T-helper 1 cell treated with Interleukin-12 subunit alpha and Interleukin-12 subunit beta and Interleukin-4 antibody, amounts not matched to agents 30 ng/mL and 1 ng/mL, for 36 hours (primary cell): Measurements from ENCODE around the gene LMBR1. TPM values are rescaled to one million over a fixed set of nuclear protein-coding genes. Genes with fewer than 3 reads are reported as not detected.
"Not testable (repeated sequence)": the region's sequence is repeated elsewhere in the genome, so short reads cannot be mapped to it uniquely, and the experiment has no call there.

ENCODE experiments used
- intact Hi-C: fragments of 100-400 bp; cut with micrococcal nuclease; formaldehyde crosslinking; loops from one replicate; pipeline ENCODE4 v1.15.1; 2024
- total RNA-seq: library from RNA; stranded (reverse); gene quantifications from 2 replicates; pipeline ENCODE4 v1.2.3, GENCODE V29; 2022

LMBR1 gene
- total RNA-seq, 1 donor from 2014 or later, result 54.3 TPM

DNA sequence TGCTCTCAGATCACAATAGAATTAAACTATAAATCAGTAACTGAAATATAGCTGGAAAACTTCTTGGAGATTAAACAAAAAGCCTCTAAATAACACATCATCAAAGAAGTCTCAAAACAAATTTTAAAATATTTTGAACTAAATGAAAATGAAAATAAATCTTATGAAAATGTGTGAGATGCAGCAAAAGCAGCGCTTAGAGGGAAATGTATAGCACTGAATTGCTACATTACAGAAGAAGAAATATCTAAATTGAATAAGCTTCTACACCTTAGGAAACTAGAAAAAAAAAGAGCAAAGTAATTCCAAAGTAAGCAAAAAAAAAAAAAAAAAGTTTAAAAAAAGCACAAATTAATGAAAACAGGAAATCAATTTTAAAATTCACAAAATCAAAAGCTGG lies 35.2 kb downstream of the LMBR1 start:
- intact Hi-C loops, result no loop called here

DNA sequence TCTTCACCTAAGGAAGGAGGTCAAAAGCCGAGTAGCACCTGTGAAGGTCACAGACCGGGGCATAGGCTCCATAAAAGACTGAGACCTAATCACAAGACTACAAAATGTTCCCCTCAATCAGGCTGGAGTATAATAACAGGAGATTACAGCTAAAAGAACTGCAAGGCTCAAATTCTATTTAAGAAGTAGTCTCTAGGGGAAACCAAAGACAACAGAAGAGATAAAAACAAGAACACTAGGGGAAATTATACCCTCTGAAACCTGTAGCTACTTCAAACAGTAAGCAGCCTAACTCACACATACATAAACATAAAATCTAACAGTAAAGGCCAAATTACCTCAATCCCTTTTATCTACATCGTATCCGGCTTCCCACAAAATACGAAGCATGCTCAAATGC lies 38.3 kb downstream of the LMBR1 start:
- intact Hi-C loops, result no loop called here

DNA sequence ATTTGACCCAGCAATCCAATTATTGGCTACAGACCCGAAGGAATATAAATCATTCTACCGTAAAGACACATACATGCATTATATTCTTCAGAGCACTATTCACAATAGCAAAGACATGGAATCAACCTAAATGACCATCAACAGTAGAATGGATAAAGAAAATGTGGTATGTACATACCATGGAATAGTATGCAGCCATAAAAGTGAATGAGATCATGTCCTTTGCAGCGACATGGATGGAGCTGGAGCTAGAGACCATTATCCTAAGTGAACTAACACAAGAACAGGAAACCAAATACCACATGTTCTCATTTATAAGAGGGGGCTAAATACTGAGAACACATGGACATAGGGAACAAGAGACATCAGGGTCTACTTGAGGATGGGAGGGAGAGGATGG lies 44.0 kb downstream of the LMBR1 start:
- intact Hi-C loops, result no loop called here

DNA sequence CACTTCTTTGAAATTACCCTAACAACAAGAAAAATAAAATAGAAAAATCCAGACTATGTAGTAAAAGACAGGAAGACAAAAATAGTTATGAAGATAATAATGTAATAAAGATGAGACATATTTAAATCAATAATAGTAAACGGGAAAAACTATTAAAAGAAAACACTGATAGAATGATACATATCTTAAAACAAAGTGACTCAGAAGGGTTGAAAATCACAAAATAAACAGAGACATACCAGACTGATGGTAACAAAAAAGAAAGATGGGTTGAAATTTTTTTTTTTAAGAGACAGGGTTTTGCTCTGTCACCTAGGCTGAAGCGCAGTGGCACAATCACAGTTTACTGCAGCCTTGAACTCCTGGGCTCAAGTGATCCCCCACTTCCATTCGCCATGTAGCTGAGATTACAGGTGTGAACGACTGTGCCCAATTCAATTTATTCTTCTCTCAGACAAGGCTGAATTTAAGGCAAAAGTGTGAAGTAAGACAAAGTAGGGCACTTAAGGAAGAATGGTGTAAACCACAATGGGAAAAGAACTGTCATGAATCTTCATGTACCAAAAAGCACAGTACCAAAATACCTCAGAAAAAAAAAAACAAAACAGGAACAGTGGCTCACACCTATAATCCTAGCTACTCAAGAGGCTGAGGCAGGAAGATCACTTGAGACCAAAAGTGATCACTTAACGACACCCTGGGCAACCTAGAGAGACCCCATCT lies 47.4 kb downstream of the LMBR1 start:
- intact Hi-C loops, result no loop called here

DNA sequence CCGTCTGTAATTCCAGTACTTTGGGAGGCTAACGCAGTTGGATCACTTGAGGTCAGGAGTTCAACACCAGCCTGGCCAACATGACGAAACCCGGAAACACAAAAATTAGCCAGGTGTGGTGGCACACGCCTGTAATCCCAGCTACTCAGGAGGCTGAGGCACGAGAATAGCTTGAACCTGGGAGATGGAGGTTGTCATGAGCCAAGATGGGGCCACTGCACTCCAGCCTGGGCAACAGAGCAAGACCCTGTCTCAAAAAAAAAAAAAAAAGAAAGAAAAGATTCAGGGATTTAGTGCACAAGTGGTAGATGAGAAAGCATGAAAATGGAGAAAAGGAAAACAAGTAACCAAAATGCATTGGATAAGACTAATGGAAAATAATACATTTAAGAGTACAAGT lies 49.4 kb downstream of the LMBR1 start:
- intact Hi-C loops, result not testable (repeated sequence)

DNA sequence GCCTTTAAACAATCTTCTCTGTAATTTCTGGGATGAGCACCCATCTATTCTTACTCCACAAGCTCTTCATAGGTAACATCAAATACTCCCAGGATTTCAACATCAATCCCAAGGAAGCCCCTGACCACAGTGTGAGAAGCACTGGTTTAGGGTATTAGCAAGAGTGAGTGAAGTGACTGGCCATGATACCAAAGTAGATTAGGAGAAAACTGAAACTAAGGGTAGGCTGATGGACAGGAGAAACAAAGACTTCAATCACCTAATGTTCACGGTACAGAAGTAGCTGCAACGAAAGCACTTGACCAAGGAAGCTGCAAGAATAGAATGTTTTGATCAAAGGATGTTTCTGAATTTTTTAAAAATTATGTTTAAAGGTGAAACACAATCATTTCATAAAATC lies 49.8 kb downstream of the LMBR1 start:
- intact Hi-C loops, result no loop called here

DNA sequence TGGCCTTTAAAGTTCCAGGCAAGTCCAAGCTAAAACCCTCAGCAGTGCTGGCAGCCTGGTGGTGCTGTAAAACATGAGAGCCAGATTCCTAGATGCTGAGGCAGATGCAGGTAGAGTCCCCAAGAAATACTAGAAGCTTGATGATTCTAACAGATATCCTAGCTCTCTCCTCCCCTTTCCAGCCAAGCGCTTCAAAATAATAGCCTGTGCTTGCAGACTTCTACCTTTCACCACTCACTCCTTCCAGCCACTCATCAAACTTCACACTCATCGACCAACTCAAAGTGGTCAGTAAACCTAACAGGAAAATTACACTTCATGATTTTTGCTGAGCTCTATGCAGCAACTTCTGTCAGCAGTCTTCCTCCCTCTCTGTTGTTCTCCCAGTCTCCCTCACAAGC lies 50.2 kb downstream of the LMBR1 start:
- intact Hi-C loops, result no loop called here

DNA sequence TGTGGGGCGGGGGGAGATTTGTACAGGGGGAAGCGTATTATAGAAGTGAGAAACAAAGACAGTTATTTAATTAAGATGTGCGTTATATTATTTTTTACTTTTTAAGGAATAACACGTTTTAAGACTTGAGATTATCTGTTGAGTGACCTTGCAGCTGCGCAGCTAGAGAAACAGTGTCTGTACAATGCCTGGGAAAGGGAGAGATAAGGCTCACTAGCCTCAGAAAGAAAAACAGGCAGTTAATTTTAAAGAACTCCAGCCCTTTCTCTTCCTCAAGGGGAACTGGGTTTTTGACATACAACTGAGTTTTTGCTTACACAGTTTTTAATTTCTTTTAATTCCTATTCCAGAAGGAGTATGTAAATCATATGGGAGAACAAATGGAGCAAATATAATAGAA lies 50.7 kb downstream of the LMBR1 start:
- intact Hi-C loops, result no loop called here

DNA sequence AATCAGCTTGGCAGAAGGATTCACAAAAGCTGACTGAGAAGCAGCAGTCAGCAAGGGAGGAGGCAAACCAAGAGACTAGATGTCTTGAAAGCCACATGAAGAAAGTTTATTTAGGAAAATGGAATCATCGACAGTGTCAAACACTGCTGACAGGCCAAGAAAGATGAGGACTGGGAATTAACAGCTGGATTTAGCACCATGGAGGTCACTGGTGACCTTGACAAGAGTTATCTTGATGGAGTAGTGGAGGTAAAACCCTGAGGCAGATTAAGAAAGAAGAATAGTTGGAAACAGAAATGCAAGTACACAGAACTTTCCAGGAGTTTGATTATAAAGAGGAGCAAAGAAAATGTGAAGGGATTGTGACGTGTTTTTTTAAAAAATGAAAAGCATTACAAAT lies 51.5 kb downstream of the LMBR1 start:
- intact Hi-C loops, result no loop called here

DNA sequence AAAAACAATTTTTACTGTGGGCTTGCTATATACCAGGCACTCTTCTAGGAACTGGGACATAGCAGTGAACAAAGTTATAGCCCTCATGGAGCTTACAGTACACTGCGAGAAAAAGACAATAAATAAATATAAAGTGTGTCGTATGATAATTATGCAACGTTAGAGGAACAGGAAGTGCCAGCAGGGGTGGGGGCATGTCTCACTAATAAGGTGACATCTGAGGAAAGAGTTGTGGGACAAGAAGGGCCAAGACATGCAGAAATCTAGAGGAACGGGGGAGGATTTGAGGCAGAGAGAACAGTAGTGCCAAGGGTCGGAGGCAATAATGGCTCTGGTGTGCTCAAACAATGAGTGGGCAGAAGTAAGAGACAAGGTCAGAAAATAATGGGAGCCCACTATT lies 52.8 kb downstream of the LMBR1 start:
- intact Hi-C loops, result no loop called here

DNA sequence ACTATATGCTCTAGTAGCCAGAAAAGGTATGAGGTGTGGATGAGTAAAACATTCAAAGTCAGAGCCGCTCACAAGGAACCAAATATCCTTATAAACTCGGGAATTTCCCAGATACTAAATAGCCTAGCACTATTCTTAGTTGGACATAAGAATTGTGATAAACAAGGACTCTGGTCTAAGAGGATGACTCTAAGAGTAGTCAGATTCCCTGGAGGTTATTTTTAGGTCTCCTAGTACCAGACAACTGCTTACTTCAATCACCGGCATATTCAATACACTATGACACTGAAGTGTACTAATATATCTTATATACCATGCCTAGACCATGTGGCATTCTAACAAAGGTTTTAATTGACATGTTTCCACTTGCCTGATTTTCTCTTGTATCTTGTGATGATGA lies 56.5 kb downstream of the LMBR1 start:
- intact Hi-C loops, result no loop called here

DNA sequence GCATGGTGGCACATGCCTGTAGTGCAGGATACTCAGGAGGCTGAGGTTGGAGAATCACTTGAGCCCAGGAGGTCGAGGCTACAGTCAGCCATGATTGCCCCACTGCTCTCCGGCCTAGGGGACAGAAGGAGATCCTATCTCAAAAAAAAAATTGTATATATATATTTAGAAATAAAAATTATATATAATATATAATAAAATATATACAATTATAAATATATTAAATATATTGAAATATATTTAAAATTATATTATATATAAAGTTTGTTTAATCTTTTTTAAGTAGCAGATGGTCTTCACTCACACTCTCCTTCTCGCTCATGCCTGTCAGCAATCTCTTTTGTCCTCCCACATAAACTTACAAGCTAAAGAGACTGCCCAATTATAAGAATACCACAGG lies 58.5 kb downstream of the LMBR1 start:
- intact Hi-C loops, result no loop called here

DNA sequence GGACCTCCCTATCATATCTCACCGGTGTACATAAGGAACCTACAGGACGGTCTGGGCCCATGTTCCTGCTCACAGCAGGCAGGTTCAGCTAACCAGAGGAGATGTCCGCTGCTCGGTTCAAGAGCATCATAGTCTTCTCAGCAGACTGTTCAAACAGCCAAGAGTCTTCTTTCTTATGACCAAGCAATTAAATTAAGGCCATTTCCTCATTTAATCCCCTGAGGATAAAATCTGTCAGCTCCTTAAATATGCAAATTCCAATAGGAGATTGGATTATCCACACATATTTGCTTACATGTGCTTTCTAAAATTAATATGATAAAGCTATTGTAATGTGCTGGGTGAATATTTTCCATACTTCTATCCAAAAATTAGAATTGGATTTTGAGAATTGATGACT lies 59.7 kb downstream of the LMBR1 start:
- intact Hi-C loops, result no loop called here

DNA sequence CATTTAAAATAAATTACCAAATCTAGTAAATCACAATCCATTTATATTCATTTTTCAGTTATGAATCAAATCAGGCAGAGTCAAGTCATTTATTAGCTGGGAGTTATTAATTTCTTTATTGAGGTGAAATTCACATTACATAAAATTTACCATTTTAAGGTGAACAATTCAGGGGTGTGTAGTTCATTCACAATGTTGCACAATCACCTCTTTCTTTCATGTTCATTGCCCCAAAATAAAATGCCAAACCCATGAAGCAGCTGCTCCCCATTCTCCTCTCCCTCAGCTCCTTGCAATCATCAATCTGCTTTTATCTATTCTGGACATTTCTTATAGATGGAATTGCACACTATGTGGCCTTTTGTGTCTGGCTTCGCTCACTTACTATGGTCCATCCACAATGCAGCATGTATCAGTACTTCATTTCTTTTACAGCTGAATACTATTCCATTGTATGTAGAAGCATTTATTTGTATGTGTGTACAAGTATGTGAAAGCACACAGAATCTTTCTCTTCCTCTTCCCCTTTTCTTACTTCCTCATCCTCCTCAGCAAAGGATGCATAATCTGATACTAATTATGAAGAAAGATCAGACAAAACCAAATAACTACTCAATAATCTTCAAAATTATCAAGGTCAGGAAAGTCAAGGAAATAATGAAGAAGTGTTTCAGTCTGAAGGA lies 60.6 kb downstream of the LMBR1 start:
- intact Hi-C loops, result no loop called here

DNA sequence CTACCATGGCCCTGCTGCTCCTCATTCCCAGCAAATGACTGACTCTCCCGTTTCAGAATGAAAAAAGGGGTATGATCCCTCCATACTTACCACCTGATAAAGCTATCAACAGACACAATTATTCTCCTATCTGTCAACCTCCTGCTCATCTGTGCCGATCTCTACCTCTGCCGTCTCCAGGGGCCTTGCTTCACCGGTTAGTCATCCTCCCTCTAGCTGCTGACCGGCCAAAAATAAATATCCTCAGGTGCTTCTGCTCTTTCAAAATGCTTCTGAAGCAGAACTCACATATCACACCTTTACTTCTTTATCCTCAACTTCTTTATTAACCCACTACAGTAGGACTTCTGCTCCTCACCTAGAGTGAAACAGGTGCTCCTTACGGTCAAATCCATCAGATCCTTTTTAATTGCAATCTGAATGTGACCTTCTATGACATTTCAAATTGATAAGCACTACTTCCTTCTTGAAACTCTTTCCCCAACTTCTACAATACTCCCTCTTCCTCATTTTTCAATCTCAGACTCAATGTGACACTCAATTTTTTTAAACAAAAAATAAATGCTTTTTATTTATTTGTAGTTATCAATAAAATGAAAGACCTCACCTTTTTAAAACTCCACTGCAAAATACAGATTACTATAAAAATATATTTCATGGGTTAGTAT lies 63.2 kb downstream of the LMBR1 start:
- intact Hi-C loops, result no loop called here

DNA sequence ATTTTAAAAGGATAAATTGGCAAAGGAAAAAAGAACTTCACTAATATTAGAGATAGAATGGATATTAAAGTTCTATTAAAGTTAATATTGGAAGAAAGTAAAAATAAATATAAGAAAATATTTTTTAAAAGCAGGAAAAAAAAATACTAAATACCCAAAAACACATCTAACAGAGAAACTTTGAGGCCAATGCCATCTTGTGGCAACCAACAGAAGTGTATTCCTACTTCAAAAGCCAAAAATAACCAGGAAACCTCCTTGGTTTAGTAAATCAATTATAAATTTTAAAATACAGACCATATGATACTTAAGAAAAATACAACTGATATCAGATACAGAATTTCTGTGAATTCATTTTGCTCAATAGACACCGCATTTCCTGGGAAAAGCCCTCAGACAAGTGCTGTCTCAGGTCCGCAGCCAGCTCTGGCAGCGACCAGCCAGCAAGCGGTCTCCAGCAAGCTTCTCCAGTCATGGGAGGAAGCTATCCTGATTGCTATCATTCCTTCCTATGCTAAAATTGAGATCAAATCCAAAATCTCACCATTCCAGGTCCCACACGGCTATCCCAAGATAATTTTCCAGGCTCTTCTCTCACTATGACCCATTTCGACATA lies 65.3 kb downstream of the LMBR1 start:
- intact Hi-C loops, result no loop called here

DNA sequence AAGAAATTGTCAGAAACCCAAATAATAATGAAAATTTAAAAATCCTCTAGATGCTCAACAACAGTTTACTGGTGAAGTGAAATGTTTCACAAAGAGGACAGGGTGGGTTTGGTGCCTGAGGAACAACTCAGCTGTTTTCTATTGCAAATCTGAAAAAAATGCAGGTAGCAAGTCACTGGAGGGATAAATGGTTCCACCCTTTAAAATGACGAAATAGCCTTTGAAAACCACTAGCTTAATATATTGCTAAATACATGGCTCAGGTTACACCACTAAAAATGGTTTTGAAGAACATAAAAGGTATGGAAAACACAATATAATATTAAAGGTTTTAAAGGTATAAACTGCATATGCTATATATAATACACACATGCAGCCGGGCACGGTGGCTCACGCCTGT lies 69.5 kb downstream of the LMBR1 start:
- intact Hi-C loops, result no loop called here

DNA sequence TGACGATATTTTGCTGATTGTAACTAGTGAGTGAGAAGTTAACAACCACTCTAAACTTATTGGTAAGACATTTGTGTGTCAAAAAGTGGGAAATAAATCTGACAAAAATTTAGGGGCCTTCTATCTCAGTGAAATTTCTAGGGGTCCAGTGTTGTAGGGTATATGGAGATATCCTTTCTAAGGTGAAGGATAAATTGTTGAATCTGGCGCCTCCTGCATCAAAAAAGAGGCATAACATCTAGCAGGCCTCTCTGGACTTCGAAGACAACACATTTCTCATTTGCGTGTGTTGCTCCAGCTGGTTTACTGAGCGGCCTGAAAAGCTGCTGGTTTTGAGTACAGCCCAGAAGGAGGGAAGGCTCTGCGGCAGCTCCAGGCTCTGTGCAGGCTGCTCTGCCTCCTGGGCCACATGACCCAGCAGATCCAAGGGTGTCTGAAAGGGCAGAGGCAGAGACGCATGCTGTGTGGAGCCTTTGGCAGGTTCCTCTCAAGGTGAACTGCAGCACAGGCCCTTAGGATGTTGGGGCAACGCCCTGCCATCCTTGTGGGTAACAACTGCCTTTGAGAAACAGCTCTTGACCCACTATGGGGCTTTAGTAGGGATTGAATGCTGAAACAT lies 72.4 kb downstream of the LMBR1 start:
- intact Hi-C loops, result no loop called here

DNA sequence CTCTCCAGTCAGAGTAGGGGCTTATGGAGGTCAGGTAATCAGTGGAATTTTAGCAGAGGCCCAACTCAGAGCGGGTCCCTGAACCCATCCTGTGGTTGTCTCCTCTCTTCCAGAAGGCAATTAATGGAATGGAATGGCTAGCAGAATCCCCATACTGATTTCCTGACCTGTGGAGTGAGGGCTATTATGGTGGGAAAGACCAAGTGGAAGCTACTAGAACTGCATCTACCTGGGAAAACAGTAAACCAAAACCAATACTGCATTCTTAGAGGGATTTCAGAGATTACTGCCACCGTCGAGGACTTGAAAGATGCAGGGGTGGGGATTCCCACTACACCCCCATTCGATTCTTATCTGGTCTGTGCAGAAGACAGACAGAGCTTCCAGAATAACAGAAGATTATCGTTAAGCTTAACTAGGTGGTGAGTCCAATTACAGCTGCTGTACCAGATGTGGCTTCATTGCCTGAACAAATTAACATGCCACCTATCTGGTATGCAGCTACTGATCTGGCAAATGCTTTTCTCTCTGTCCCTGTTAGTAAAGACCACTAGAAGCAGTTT lies 73.2 kb downstream of the LMBR1 start:
- intact Hi-C loops, result loop anchor here (5.0 kb wide), 1 partner anchor 68 kb away; no protein-coding TSS in a partner anchor

DNA sequence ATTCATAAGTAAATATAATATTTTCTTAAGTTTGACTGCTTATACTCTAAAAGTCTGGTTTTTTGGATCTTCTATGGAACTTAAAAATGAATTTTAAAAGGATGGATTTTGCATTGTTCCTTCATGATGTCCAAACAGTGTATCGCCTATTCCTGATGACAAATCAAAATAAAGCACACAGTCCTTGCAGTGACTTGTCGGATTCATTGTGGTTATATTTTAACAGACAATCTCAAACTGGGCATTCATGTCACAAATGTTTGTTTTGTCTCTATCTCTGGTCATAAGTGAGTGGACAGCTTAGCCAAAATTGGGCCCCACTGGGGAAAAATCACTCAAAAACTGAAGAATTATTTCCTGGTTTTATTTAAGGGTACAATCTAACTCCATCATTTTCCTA lies 74.8 kb downstream of the LMBR1 start:
- intact Hi-C loops, result loop anchor here (5.0 kb wide), 1 partner anchor 66 kb away; no protein-coding TSS in a partner anchor

DNA sequence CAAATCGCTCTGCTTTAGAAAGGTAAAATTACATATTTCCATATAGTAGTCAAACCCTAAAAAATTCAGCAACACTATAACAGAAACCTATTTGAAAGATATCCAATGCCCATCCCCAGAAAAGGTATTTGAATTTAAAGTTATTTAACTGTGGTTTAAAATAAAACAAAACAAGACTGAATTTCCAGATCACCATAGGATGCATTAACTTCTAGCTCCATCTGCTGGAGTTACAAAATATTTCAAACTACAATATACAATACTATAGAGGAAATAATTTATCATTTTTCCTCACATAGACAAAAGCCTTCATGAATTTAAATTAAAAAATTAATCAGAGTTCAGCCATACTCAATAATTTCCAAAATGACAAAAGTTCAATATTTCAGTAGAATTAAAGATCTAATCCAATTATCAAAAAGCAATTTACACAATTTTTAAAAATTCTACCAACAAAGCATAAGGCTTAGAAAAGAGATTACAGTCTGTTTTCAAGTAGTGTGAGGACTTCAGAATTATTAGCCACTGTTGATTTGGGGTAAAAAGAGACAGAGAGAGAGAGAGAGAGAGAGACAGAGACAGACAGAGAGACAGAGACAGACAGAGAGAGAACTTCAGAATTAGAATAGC lies 75.9 kb downstream of the LMBR1 start:
- intact Hi-C loops, result loop anchor here (1.0 to 5.0 kb wide), 6 partner anchors 65 to 1020 kb away; no protein-coding TSS in a partner anchor
